Activated CD4-positive, alpha-beta T cell treated with anti-CD3 and anti-CD28 coated beads for 48 hours (primary cell): ENCODE measurements around the gene ABHD17C.
"Not testable (repeated sequence)": the region's sequence is repeated elsewhere in the genome, so short reads cannot be mapped to it uniquely, and the experiment has no call there.

Experiments used
- DNase-seq: peaks from one replicate; pipeline ENCODE4 v3.0.0-alpha.2; 2020

ABHD17C gene

DNA sequence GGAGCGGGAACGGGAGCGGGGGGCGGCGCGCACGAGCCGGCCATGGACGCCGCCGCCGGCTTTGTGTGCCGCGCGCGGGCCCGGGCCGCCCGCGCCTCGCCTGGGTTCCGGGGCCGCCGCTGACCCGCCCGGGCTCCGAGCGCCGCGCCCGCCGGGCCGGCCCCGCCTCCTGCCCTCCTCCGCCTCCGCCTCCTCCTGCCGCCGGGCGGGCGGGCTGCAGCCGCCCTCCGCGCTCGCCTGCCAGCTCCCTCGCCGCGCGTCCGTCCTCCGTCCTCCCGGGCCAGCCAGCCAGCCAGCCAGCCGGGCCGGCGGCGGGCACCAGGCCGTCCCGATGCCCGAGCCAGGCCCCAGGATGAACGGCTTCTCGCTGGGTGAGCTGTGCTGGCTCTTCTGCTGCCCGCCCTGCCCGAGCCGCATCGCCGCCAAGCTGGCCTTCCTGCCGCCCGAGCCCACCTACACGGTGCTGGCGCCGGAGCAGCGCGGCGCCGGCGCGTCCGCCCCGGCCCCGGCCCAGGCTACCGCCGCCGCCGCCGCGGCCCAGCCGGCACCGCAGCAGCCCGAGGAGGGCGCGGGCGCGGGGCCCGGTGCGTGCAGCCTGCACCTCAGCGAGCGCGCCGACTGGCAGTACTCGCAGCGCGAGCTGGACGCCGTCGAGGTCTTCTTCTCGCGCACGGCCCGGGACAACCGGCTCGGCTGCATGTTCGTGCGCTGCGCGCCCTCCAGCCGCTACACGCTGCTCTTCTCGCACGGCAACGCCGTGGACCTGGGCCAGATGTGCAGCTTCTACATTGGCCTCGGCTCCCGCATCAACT is at the start of gene ABHD17C:
TSS of gene ABHD17C (plus strand) at position 212 of the 812 bp plus-strand sequence. CDS start at position 332, 120 bp downstream.
- peak; percentile 59 for DNase-seq

GRCh38 chr15:80645494-80646065 is 49.5 kb upstream of the ABHD17C start:
- DNase-seq, result no peak

DNA sequence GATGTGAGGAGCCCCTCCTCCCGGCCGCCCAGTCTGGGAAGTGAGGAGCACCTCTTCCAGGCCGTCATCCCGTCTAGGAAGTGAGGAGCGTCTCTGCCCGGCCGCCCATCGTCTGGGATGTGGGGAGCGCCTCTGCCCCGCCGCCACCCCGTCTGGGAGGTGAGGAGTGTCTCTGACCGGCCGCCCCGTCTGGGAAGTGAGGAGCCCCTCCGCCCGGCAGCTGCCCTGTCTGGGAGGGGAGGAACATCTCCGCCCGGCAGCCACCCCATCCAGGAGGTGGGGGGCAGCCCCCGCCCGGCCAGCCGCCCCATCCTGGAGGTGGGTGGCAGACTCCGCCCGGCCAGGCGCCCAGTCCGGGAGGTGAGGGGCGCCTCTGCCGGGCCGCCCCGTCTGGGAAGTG is 47.7 kb upstream of the ABHD17C start:
- not testable (repeated sequence) for DNase-seq

- no peak for DNase-seq
Measured at GRCh38 chr15:80654299-80654698, 40.8 kb upstream of the ABHD17C start.

GRCh38 chr15:80659375-80659774 is 35.7 kb upstream of the ABHD17C start:
- DNase-seq, result no peak

DNA sequence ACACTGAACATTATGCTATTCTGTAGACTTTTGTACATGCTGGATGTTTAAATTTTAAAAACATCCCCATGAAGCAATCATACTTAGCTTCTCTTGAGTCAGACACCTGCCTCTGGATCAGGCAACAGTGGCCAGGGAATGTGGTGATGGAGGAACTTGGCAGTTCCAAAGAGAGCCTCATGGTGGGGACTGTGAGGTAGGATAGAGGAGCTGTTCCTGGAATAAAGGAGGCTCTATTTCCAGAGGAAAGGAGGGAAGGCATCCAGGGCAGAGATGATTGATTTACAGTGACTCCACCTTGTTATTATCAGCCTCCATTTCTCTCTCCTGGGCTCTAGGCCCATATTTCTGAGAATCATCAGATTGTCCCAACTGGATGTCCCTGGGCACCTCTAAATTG is 35.0 kb upstream of the ABHD17C start:
- DNase-seq, result no peak

- no peak for DNase-seq
Measured at GRCh38 chr15:80662129-80662528, 33.0 kb upstream of the ABHD17C start.

DNA sequence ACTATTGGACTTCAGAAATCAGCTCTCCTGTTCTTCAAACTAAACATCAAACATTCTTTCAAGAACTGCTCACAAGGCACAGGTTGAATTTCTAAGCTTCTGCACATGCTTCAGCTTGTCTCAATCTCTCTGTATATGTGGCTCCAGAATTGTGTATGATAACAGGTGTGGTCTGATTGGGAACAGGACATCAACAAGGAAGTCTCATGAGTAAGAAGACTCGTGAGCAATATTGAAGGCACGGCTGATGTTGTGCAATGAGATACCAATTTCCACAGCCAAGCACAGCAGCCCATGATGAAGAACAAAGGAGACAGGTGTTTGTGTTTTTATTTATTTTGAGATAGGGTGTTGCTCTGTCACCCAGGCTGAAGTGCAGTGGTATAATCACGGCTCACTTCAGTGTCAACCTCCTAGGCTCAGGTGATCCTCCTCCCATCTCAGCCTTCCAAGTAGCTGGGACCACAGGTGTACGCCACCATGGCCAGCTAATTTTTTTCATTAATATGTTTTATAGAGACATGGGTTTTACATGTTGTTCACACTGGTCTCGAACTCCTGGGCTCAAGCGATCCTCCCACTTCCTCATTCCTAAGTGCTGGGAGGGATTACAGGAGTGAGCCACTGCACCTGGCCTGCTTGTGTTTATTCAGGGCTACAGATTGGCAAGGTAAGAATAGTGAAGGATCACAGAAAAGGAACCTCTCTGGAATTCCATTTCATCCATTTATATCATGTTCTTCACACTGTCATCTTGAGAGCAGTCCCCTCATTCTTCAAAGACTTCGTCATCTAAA is 32.2 kb upstream of the ABHD17C start:
- no peak for DNase-seq

- no peak for DNase-seq
Measured at GRCh38 chr15:80665151-80665550, 30.0 kb upstream of the ABHD17C start.

GRCh38 chr15:80667936-80668335 is 27.2 kb upstream of the ABHD17C start:
- no peak for DNase-seq

DNA sequence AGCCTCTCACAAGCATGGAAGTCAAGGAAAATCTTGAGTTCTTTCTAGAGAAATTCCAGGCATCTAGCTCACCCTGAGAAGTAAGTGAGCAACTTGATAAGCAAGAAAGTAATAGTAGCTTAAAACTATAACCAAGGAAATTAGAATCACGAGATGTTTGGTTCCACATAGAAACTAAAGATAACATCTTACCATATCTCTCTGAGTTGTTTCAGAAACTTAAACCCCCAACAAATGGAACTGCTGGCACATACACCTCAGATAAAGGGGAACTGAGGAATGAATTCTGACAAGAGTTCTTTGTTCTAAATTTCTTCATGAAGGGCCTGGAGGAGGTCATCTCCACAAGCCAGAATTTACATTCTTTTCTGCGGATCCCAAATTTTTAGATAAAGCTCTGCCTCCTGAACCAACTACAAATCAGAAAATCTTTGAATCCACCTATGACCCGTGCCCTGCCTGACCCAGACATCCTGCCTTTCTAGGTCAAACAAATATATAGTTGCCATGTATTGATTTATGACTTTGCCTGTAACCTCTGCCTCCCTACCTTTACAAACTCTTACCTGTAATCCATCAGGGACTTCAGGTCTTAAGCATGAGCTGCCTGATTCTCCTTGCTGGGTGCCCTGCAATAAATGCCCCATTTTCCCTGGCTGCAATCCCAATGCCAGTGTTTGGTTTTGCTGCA is 26.4 kb upstream of the ABHD17C start:
- DNase-seq, result no peak

- no peak for DNase-seq
Measured at GRCh38 chr15:80669663-80670273, 25.3 kb upstream of the ABHD17C start.

GRCh38 chr15:80673561-80674244 is 21.4 kb upstream of the ABHD17C start:
- DNase-seq, result no peak

GRCh38 chr15:80674245-80674614 is 20.9 kb upstream of the ABHD17C start:
- DNase-seq, result no peak

- no peak for DNase-seq
Measured at GRCh38 chr15:80677041-80677440, 18.1 kb upstream of the ABHD17C start.

DNA sequence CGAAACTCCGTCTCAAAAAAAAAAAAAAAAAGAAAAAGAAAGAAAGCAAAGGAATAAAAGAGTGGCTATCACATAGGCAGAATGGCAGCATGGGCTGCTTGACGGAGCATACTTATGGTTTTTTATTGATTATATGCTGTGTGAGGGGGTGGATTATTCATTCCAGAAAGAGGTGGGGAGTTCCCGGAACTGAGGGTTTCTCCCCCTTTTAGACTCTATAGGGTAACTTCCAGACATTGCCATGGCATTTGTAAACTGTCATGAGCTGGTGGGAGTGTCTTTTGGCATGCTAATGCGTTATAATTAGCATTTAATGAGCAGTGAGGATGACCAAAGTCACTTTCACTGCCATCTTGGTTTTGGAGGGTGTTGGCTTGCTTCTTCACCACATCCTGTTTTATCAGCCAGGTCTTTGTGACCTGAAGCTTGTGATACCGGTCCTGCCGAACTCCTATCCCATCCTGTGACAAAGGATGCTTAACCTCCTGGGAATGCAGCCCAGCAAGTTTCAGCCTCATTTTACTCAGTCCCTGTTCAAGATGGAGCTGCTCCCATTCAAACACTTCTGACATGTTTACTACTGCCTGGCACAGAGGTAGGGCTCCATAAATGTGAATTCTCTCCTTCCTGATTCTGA is 15.8 kb upstream of the ABHD17C start:
- DNase-seq, result no peak

DNA sequence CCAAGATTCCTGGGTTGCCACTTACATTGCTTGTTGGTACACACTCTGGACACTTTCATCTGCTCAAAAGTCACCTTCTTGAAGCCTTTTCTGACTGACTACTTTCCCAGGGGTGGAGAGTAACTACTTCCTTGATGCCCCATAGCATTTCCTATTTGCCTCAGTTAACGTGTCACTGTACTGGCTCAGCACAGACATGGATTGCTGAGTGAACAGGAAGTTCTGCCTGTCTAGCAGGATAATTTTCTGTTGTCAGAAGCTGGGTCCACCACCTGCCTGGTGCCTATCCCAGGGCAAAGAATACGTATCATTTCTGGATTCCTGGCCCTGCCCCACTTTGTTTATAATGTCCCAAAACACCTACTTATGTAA is 15.3 kb upstream of the ABHD17C start:
- DNase-seq, result no peak

DNA sequence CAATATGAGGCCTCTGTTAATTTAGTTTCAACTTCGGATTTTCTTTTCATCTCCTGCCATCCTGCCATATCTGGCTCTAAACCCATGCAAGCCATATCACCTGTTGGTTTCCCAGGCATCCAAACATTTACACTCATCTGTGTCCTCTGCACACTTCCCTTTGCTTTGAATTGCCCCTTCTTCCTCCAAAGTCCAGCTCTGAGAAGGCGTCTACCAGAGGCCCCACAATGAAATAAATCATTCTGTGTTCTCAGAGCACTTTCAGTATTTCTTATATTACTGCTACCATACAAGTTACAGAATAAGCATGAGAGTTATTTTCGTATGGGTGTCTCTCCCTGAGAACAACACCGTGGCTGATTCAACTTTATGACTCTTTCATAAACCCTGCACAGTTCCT is 12.9 kb upstream of the ABHD17C start:
- DNase-seq, result no peak

DNA sequence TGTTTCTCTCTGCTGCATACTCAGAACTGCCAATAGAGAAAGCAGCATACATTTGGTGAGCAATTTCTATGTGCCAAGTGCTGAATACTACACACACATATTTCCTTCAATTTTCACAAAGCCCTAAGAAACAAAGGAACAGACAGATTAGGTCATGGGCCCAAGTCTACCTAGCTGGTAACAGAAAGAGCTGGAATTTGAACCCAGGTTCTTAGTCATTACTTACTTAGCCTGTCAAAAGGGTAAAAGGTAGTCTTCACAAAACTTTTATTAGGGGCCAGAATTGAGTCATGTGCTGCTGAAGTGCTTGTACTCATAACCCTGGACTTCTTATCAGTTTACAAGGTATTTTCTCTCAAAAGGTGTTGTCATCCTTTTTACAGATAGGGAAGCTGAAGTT is 10.4 kb upstream of the ABHD17C start:
- no peak for DNase-seq

GRCh38 chr15:80685628-80686027 is 9.5 kb upstream of the ABHD17C start:
- DNase-seq, result no peak

DNA sequence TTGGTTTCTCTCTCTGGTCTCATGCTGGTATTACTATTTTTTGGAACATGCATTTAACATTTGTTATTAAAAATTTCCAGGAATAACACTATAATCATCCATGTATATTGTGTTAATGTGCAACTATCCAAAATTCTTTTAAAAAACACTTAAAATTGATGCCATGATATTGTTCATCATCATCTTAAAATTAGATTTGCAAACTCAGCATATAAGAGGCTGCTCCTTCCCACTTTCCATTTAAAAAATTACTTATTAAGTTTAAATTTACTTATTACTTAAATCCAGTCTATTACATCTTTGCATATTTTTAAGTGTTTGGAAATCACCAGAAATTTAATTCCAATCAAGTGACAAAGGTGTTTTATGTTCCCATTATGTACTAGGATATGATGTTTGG is 5.8 kb upstream of the ABHD17C start:
- DNase-seq, result no peak

DNA sequence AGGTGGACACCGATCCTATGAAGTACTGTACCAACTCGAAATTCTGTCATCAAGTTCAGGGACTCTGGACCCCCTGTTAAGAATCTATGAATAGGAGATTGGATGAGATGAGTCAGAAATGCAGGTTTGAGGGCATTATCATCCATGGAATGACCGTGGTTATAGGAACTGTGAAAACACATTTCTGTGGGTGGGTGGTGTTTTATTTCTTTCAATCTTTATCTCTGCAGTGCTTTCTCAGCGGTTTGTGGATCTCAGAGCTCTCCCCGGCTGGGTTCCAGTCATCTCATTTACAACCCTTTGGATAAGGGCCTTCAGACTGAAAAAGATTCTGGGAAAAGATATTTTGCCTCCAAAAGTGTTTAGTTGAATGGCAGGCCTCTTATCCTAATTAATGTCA is 5.4 kb upstream of the ABHD17C start:
- no peak for DNase-seq
